DMS53 treated with DMSO at 0.1 percent for 48 hours (cell line): ENCODE measurements around the gene TMEM272.

ENCODE experiments used
- DNase-seq: peaks from one replicate; lab custom pipeline; 2025; ENCODE audit not compliant: unreplicated experiment; lab: John Stamatoyannopoulos, UW

The TMEM272 gene

GRCh38 chr13:51783428-51784094, 61.4 kb downstream of the TMEM272 start:
- DNase-seq, result no peak

DNA sequence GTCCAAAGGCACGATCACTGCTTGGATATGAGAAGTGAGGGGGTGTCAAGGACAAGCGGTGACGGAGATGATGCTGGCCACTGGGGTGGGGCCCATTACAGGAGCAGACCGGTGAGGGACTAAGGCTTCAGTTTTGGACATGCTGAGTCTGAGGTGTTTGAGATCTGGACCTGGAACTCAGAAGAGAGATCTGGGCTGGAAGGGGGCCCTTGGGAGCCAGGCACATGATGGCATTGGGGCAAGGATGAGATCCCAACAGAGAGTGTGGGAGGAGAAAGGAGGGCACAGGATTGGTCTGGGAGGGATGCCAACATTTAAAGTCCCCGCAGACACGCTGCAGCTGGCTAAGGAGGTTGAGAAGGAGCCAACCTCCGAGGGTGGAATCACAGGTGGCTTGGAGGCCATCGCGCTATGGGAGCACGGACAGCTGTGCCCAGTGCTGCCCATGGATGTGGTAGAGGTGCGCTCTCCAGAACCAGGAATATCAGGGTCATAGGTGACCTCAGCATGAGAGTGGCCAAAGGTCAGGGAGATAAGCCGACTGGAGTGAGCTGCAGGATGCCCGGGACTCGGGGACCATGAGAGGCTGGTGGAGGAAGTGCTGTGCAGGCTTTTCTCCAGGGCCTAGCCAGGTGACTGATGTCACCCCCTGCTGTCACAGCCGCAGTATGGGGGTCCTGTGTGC, 62.8 kb downstream of the TMEM272 start:
- no peak for DNase-seq

GRCh38 chr13:51781246-51782022, 63.5 kb downstream of the TMEM272 start:
- DNase-seq, result peak; percentile 8

DNA sequence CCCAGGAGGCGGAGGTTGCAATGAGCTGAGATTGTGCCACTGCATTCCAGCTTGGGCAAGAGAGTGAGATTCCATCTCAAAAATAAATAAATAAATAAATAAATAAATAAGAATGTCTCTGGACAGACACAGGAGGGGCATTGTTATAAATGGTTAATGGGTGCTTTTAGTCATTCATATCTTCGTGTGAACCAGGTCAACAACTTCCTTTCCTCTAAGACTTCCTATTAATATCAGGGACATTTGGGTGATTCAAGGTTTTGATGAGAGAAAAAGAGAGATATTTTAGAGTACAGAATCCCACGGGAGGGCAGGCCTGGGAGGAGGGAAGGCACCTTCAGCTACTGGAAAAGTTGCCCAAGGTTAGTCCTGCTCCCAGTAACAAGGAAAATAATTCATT, 64.9 kb downstream of the TMEM272 start:
- DNase-seq, result no peak

- DNase-seq, result no peak
These were observed 66.6 kb downstream of the TMEM272 start for GRCh38 chr13:51778392-51778791.

GRCh38 chr13:51777921-51778320, 67.1 kb downstream of the TMEM272 start:
- DNase-seq, result no peak

DNA sequence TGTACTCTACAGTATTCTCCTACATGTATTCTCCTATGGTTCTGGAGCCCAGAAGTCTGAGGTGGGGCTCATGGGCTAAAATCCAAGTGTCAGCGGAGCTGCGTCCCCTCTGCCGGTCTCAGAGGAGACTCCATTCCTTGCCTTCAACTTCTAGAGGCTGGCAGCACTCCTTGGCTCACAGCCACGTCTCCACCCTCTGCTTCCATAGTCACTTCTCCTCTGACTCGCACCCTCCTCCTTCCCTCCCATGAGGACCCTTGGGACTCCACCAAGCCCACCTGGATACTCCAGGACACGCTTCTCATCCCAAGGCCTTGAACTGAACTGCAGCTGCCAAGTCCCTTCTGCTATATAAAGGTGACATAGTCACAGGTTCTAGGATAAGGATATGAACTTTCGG, 68.8 kb downstream of the TMEM272 start:
- no peak for DNase-seq

GRCh38 chr13:51773515-51773914, 71.5 kb downstream of the TMEM272 start:
- no peak for DNase-seq

DNA sequence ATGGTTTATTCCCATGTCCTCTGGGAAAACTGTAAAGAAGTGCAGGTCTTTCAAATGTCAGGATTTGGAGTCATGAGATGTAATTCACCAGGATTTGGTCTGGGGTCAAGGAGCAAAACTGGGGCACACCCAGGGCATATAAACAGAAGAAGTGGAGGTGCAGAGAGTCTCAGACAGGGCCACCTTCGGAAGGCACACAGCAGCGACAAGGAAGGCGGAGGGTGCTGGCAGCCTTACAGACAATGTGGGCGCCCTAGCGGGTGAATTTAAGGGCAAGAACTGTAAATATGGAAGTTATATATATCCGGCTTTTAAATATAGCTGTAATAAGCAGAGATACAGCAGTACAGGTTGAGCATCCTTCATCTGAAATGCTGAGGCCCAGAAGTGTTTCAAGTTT, 72.2 kb downstream of the TMEM272 start:
- DNase-seq, result no peak

GRCh38 chr13:51772105-51772455, 72.9 kb downstream of the TMEM272 start:
- no peak for DNase-seq

- peak; percentile 90 for DNase-seq
These were observed 73.4 kb downstream of the TMEM272 start for GRCh38 chr13:51771418-51772104.

- peak; percentile 90 for DNase-seq
These were observed 74.1 kb downstream of the TMEM272 start for GRCh38 chr13:51770681-51771417.

- no peak for DNase-seq
These were observed 74.8 kb downstream of the TMEM272 start for GRCh38 chr13:51770160-51770559.

- no peak for DNase-seq
These were observed 75.4 kb downstream of the TMEM272 start for GRCh38 chr13:51769455-51770127.

- no peak for DNase-seq
These were observed 76.0 kb downstream of the TMEM272 start for GRCh38 chr13:51768976-51769375.

DNA sequence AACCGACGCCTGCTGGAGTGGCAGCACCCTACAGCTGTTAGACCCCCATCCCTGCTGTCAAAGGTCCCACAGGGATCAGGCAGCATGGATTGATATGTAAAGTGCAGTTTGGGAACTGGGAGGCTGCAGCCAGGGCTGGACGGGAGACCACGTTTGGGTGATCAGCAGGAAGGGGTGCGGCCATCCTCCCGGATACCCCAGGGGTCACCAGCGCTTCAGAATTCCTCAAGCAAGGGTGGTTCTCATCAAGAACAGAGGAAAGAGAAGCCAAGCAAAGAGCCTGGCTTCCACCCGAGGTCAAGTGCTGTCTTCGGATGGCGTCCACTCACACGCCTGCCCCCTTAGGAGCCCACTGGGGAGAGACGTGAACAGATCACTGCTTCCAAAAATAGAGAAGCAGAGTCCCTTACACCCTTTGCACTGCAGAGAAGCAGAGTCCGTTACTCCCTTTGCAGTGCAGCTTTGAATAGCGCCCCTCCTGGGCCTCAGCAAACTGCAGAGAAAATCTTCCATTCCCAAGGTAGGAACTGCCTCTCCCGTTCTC, 76.5 kb downstream of the TMEM272 start:
- DNase-seq, result no peak

GRCh38 chr13:51767100-51767499, 77.9 kb downstream of the TMEM272 start:
- no peak for DNase-seq

GRCh38 chr13:51765142-51765515, 79.8 kb downstream of the TMEM272 start:
- no peak for DNase-seq

GRCh38 chr13:51764184-51765141, 80.5 kb downstream of the TMEM272 start:
- DNase-seq, result peak; percentile 97
